Activated naive CD8-positive, alpha-beta T cell treated with anti-CD3 and anti-CD28 coated beads for 36 hours (primary cell): ENCODE measurements around the gene MYOCD. TPM values are rescaled to one million over a fixed set of nuclear protein-coding genes. Genes with fewer than 3 reads are reported as not detected.

Experiments used
- DNase-seq: peaks from one replicate; pipeline ENCODE4 v3.0.0; 2021
- H3K27ac Mint-ChIP-seq: one replicate; pipeline ENCODE4 v1.8.0; 2022; ENCODE audit warnings: mild to moderate bottlenecking, moderate library complexity, mixed read lengths
- H3K27me3 Mint-ChIP-seq: one replicate; pipeline ENCODE4 v1.8.0; 2022; ENCODE audit warnings: mild to moderate bottlenecking, mixed read lengths
- H3K36me3 Mint-ChIP-seq: one replicate; pipeline ENCODE4 v1.8.0; 2021; ENCODE audit warnings: mild to moderate bottlenecking, mixed read lengths
- H3K4me1 Mint-ChIP-seq: one replicate; pipeline ENCODE4 v1.8.0; 2021; ENCODE audit warnings: mixed read lengths
- H3K4me3 Mint-ChIP-seq: one replicate; pipeline ENCODE4 v1.8.0; 2022; ENCODE audit warnings: mild to moderate bottlenecking, moderate library complexity, mixed read lengths
- H3K9me3 Mint-ChIP-seq: one replicate; pipeline ENCODE4 v1.8.0; 2022; ENCODE audit warnings: mixed read lengths
- total RNA-seq, 2 experiments: library from RNA; stranded (reverse); gene quantifications; one replicate each; pipeline ENCODE4 v1.2.3, GENCODE V29; 2021

Gene MYOCD, protein sequence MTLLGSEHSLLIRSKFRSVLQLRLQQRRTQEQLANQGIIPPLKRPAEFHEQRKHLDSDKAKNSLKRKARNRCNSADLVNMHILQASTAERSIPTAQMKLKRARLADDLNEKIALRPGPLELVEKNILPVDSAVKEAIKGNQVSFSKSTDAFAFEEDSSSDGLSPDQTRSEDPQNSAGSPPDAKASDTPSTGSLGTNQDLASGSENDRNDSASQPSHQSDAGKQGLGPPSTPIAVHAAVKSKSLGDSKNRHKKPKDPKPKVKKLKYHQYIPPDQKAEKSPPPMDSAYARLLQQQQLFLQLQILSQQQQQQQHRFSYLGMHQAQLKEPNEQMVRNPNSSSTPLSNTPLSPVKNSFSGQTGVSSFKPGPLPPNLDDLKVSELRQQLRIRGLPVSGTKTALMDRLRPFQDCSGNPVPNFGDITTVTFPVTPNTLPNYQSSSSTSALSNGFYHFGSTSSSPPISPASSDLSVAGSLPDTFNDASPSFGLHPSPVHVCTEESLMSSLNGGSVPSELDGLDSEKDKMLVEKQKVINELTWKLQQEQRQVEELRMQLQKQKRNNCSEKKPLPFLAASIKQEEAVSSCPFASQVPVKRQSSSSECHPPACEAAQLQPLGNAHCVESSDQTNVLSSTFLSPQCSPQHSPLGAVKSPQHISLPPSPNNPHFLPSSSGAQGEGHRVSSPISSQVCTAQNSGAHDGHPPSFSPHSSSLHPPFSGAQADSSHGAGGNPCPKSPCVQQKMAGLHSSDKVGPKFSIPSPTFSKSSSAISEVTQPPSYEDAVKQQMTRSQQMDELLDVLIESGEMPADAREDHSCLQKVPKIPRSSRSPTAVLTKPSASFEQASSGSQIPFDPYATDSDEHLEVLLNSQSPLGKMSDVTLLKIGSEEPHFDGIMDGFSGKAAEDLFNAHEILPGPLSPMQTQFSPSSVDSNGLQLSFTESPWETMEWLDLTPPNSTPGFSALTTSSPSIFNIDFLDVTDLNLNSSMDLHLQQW
- total RNA-seq, result not detected

- Mint-ChIP-seq H3K4me1 (peaks cover 2% of the 10 kb centered on the region), H3K27ac (no peak within 1 kb of the TSS), H3K36me3 (no peaks in the 10 kb centered on the region), H3K9me3 (no peaks in the 10 kb centered on the region), H3K4me3 (no peak within 1 kb of the TSS), H3K27me3 (peaks cover 65% of the 10 kb centered on the region)
- DNase-seq, result no peak
These were observed at the start of gene MYOCD for GRCh38 chr17:12665263-12666210. Gene MYOCD, plus strand, starts transcription at chr17:12665890. Its CDS starts 299 bp downstream, at chr17:12666189.

DNA sequence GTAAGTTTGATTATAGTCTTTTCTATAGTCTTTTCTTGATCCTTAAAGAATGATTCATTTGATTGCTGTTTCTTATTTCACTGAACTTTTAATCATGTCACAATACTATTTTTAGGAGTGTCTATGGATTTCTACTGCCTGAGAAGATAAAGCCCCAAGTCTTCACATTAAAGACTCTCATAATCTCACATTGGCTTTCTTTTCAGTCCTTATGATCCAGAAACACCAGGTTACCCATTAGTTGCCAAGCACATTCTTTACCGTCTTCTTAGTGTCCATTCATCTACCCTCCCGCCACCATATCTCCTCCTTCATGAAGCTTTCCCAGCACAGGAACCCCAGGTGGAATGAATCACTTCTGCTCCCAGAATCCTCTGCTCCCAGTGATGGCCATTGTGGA is 49.5 kb upstream of the MYOCD start:
- Mint-ChIP-seq H3K27ac (no peak overlapping the region), H3K9me3 (peaks cover 1% of the 10 kb centered on the region), H3K27me3 (no peaks in the 10 kb centered on the region), H3K4me3 (no peak overlapping the region), H3K36me3 (no peaks in the 10 kb centered on the region), H3K4me1 (no peaks in the 10 kb centered on the region)
- DNase-seq, result no peak

- Mint-ChIP-seq H3K4me3 (no peak overlapping the region), H3K4me1 (no peaks in the 10 kb centered on the region), H3K36me3 (no peaks in the 10 kb centered on the region), H3K9me3 (peaks cover 1% of the 10 kb centered on the region), H3K27ac (no peak overlapping the region), H3K27me3 (no peaks in the 10 kb centered on the region)
- no peak for DNase-seq
These were observed 47.1 kb upstream of the MYOCD start for GRCh38 chr17:12618557-12618956.

DNA sequence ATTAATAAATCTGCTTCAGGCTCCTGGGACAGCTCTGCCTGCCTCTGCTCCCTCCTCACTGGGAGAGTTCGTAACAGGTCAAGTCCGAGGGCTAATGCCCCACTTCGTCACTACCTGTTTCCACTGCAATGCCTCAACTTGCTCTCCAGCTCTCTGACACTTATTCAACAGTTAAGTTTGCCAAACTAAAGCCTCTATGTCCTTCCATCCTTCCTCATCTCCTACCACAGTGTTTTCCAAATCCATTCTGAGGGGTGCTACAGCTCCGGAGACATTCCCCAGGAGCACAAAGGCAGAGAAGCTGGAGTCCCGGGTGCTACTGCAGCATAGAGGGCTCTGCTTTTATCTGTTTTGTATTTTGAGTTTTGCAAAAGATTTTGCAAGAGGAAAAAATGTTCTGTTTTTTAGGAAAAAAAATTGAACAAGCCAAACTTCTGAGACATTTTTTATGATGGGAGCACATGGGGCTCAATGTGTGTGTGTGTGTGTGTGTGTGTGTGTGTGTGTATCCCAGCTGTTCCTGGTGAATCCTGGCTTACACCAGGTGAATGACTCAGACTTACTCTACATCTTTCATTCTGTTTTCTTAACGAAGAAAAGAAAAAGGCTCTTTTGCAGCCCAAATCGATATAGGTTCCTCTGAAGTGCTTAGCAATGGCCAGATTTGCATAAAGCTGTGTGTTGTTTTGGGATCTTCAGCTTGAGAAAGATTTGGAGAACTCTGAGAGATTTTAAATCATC is 46.1 kb upstream of the MYOCD start:
- no peaks in the 10 kb centered on the region for H3K9me3 Mint-ChIP-seq
- H3K36me3 Mint-ChIP-seq, result no peaks in the 10 kb centered on the region
- no peak for DNase-seq
- H3K27ac Mint-ChIP-seq, result no peak overlapping the region
- peaks cover 3% of the 10 kb centered on the region for H3K27me3 Mint-ChIP-seq
- H3K4me3 Mint-ChIP-seq, result no peak overlapping the region
- H3K4me1 Mint-ChIP-seq, result no peaks in the 10 kb centered on the region

- no peak overlapping the region for H3K27ac Mint-ChIP-seq
- H3K9me3 Mint-ChIP-seq, result no peaks in the 10 kb centered on the region
- H3K27me3 Mint-ChIP-seq, result peaks cover 3% of the 10 kb centered on the region
- H3K4me3 Mint-ChIP-seq, result no peak overlapping the region
- no peaks in the 10 kb centered on the region for H3K4me1 Mint-ChIP-seq
- DNase-seq, result no peak
- no peaks in the 10 kb centered on the region for H3K36me3 Mint-ChIP-seq
These were observed 45.4 kb upstream of the MYOCD start for GRCh38 chr17:12620200-12620720.

- Mint-ChIP-seq H3K9me3 (no peaks in the 10 kb centered on the region), H3K27ac (no peak overlapping the region), H3K27me3 (peaks cover 3% of the 10 kb centered on the region), H3K4me3 (no peak overlapping the region), H3K36me3 (no peaks in the 10 kb centered on the region), H3K4me1 (no peaks in the 10 kb centered on the region)
- no peak for DNase-seq
These were observed 43.0 kb upstream of the MYOCD start for GRCh38 chr17:12622726-12623125.

DNA sequence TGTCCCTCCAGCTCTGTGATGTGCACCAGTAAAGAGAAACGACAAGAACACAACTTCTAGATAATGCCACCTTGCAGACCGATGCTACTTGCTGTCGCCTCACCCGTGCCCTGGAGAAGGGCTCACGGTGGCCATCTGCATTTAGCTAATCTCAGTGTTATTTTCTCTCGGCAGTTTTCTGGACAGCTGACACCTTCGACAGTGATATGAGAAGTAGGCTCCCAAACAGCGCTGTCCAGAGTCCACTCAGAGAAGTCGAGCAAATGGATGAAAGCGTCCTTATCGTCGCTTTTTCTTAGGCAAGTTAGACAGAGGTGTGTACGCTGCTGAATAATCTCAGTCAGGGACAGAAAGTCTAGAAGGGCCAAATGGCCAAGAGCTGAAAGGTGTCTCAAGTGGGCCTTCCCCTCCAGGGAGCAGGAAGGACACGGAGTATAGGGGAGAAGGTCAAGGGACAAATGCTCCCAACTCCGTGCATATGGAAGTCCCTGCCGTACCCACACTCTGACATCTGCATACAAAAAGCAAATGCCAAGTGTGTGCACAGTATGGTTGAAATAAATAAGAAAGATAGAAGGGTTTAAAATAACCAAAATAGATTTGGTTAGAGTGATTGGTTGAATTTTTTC is 42.4 kb upstream of the MYOCD start:
- H3K9me3 Mint-ChIP-seq, result no peaks in the 10 kb centered on the region
- no peak for DNase-seq
- H3K4me3 Mint-ChIP-seq, result no peak overlapping the region
- H3K36me3 Mint-ChIP-seq, result no peaks in the 10 kb centered on the region
- no peaks in the 10 kb centered on the region for H3K4me1 Mint-ChIP-seq
- no peak overlapping the region for H3K27ac Mint-ChIP-seq
- peaks cover 3% of the 10 kb centered on the region for H3K27me3 Mint-ChIP-seq

DNA sequence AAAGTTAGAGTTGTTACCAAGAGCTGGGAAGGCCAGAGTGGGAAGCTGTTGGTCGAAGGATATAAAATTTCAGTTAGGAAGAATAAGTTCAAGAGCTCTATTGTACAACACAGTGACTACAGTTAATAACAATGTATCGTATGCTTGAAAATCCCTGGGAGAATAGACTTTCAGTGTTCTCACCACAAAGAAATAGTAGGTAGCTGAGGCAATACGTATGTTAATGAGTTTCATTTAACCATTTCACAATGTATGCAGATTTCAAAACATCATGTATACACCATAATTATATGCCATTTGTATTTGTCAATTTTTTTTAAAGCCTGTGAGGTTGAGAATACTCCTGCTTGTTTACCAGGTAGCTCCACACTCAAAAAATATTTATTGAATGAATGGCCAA is 41.5 kb upstream of the MYOCD start:
- Mint-ChIP-seq H3K4me1 (no peaks in the 10 kb centered on the region), H3K9me3 (no peaks in the 10 kb centered on the region), H3K36me3 (no peaks in the 10 kb centered on the region), H3K27ac (no peak overlapping the region), H3K27me3 (peaks cover 3% of the 10 kb centered on the region), H3K4me3 (no peak overlapping the region)
- no peak for DNase-seq

DNA sequence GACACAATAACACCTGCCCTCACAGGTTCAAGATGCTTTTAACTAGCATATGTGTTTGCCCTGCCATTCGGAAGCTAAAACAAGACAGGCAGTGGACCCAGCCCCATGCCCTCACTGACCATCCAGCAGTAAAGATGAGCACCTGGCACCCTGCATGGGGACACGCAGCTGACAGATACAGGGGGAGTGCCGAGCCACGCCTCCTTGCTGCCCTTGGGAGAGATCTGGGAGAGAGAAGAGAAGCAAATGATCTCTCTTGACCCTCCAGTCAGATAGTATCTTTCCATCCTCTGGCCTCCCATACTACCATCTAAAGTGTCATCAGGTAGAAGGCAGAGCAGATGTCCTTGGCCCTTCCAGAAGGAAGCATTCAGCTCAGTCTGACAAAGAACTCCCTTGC is 40.6 kb upstream of the MYOCD start:
- H3K27ac Mint-ChIP-seq, result no peak overlapping the region
- H3K4me3 Mint-ChIP-seq, result no peak overlapping the region
- no peaks in the 10 kb centered on the region for H3K4me1 Mint-ChIP-seq
- peaks cover 3% of the 10 kb centered on the region for H3K27me3 Mint-ChIP-seq
- no peak for DNase-seq
- H3K9me3 Mint-ChIP-seq, result no peaks in the 10 kb centered on the region
- no peaks in the 10 kb centered on the region for H3K36me3 Mint-ChIP-seq

DNA sequence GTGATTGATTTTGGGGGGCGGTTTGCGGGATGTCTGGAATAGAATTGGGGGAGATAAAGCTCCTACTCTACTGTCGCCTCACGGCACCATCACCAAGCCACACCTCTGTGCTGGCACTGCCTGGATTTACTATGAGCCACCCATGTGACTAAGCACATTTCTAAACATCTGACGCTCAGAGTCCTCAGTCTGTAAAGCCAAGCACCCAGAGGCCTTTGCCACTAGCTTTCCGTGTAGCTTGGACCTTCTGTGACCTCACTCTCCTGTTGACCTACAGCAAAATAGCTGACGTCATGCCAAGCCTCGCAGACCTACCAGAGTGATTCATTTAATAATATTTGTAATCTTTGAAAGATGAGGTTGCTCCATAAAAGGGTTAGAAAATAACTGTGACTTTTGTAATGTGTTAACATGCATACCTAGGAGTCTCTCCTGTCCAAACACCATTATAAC is 38.5 kb upstream of the MYOCD start:
- no peak overlapping the region for H3K27ac Mint-ChIP-seq
- no peaks in the 10 kb centered on the region for H3K9me3 Mint-ChIP-seq
- H3K27me3 Mint-ChIP-seq, result peaks cover 3% of the 10 kb centered on the region

GRCh38 chr17:12627781-12628451 is 37.8 kb upstream of the MYOCD start:
- Mint-ChIP-seq H3K27ac (no peak overlapping the region), H3K4me1 (no peaks in the 10 kb centered on the region), H3K9me3 (no peaks in the 10 kb centered on the region), H3K36me3 (no peaks in the 10 kb centered on the region), H3K27me3 (peaks cover 3% of the 10 kb centered on the region), H3K4me3 (no peak overlapping the region)
- no peak for DNase-seq

More for the DNA sequence above, 38.5 kb upstream of the MYOCD start:
- H3K4me3 Mint-ChIP-seq, result no peak overlapping the region
- no peak for DNase-seq
- H3K4me1 Mint-ChIP-seq, result no peaks in the 10 kb centered on the region
- no peaks in the 10 kb centered on the region for H3K36me3 Mint-ChIP-seq

DNA sequence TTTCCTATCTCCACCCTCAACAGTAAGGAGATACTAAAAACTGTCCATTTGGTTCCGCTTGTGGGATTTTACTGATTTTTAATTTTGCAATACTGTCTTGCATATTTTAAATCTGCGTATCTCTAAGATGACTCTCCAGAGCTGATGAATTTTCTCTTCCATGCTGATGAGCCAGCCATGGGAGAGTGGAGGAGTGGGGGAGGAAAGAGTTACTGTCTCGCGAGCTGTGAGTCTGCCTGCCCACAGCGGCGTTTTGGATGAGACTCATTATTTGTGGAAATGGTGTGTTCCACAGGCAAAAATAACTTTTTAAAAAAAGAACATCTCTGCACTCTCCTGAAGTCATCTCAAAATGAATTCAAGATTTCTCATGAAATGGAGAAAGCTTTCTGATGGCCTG is 34.6 kb upstream of the MYOCD start:
- Mint-ChIP-seq H3K4me3 (no peak overlapping the region), H3K36me3 (no peaks in the 10 kb centered on the region), H3K4me1 (no peaks in the 10 kb centered on the region), H3K27me3 (peaks cover 6% of the 10 kb centered on the region), H3K27ac (no peak overlapping the region), H3K9me3 (no peaks in the 10 kb centered on the region)
- DNase-seq, result no peak

- H3K27ac Mint-ChIP-seq, result no peak overlapping the region
- H3K27me3 Mint-ChIP-seq, result peaks cover 13% of the 10 kb centered on the region
- H3K36me3 Mint-ChIP-seq, result no peaks in the 10 kb centered on the region
- no peak for DNase-seq
- no peaks in the 10 kb centered on the region for H3K9me3 Mint-ChIP-seq
- H3K4me1 Mint-ChIP-seq, result no peaks in the 10 kb centered on the region
- H3K4me3 Mint-ChIP-seq, result no peak overlapping the region
These were observed 32.9 kb upstream of the MYOCD start for GRCh38 chr17:12632785-12633184.
